Measurements from ENCODE around the gene TEKTIP1. TPM values are rescaled to one million over a fixed set of nuclear protein-coding genes. Genes with fewer than 3 reads are reported as not detected.
A peak's percentile ranks its signal among the peaks of the same experiment; 100 is the strongest.

The TEKTIP1 gene
- polyA plus RNA-seq (2013, experiment 1 of 2; ENCODE audit: insufficient read length), result 5.4 TPM
- 4.7 TPM for polyA plus RNA-seq (2013, experiment 2 of 2; ENCODE audit: insufficient read length)

- DNase-seq, result no peak
These were observed at the start of gene TEKTIP1 for GRCh38 chr19:3538965-3539755. TEKTIP1 (plus strand) TSS chr19:3539174; CDS start chr19:3539178, 4 bp downstream.

- no peak for DNase-seq
These were observed 47.4 kb upstream of the TEKTIP1 start for GRCh38 chr19:3491396-3492119.

GRCh38 chr19:3492131-3492839, 46.7 kb upstream of the TEKTIP1 start:
- no peak for DNase-seq

- DNase-seq, result no peak
These were observed 46.1 kb upstream of the TEKTIP1 start for GRCh38 chr19:3492919-3493318.

- no peak for DNase-seq
These were observed 45.3 kb upstream of the TEKTIP1 start for GRCh38 chr19:3493651-3494050.

- no peak for DNase-seq
These were observed 44.9 kb upstream of the TEKTIP1 start for GRCh38 chr19:3494051-3494450.

GRCh38 chr19:3494559-3494958, 44.4 kb upstream of the TEKTIP1 start:
- no peak for DNase-seq

- DNase-seq, result no peak
These were observed 42.3 kb upstream of the TEKTIP1 start for GRCh38 chr19:3496392-3497273.

- DNase-seq, result no peak
These were observed 41.0 kb upstream of the TEKTIP1 start for GRCh38 chr19:3497757-3498520.

GRCh38 chr19:3499738-3500428, 39.1 kb upstream of the TEKTIP1 start:
- no peak for DNase-seq

GRCh38 chr19:3500429-3501101, 38.4 kb upstream of the TEKTIP1 start, which contains the start of gene DOHH:
DOHH (minus strand) TSS chr19:3500674; CDS start chr19:3496814, 3,860 bp downstream.
- peak; percentile 96 for DNase-seq

GRCh38 chr19:3501780-3502179, 37.2 kb upstream of the TEKTIP1 start:
- DNase-seq, result no peak

- no peak for DNase-seq
These were observed 35.9 kb upstream of the TEKTIP1 start for GRCh38 chr19:3503036-3503572.

GRCh38 chr19:3504735-3505134, 34.2 kb upstream of the TEKTIP1 start:
- DNase-seq, result no peak

- DNase-seq, result peak; percentile 99
These were observed 33.2 kb upstream of the TEKTIP1 start, which contains the start of gene FZR1 for GRCh38 chr19:3505598-3506383. FZR1 (plus strand) TSS chr19:3506311; CDS start chr19:3522990, 16,679 bp downstream.

- DNase-seq, result no peak
These were observed 32.3 kb upstream of the TEKTIP1 start for GRCh38 chr19:3506384-3507340.

GRCh38 chr19:3507371-3508120, 31.4 kb upstream of the TEKTIP1 start:
- no peak for DNase-seq
